ENCODE measurements around the gene CHIA. TPM values are rescaled to one million over a fixed set of nuclear protein-coding genes. Genes with fewer than 3 reads are reported as not detected.
A peak's percentile ranks its signal among the peaks of the same experiment; 100 is the strongest.

CHIA gene
- not detected for polyA plus RNA-seq (2012; ENCODE audit: insufficient read depth, insufficient read length)

GRCh38 chr1:111290630-111291029 is at the start of gene CHIA:
Gene CHIA (plus strand): TSS chr1:111290851. CDS start chr1:111310468, 19,617 bp downstream.
- DNase-seq (ENCODE audit: low read depth, low spot score): no peak
- no peak within 1 kb of the TSS for H3K4me3 ChIP-seq (ENCODE audit: low read length)

- no peak overlapping the region for H3K4me3 ChIP-seq (ENCODE audit: low read length)
These were observed 48.9 kb upstream of the CHIA start for GRCh38 chr1:111241797-111242196.

GRCh38 chr1:111242805-111243523 is 47.7 kb upstream of the CHIA start:
- no peak overlapping the region for H3K4me3 ChIP-seq (ENCODE audit: low read length)
- no peak for DNase-seq (ENCODE audit: low read depth, low spot score)

More at GRCh38 chr1:111241797-111242196, 48.9 kb upstream of the CHIA start:
- no peak for DNase-seq (ENCODE audit: low read depth, low spot score)

GRCh38 chr1:111247125-111247838 is 43.4 kb upstream of the CHIA start:
- no peak overlapping the region for H3K4me3 ChIP-seq (ENCODE audit: low read length)
- DNase-seq (ENCODE audit: low read depth, low spot score): no peak

- DNase-seq (ENCODE audit: low read depth, low spot score): no peak
- H3K4me3 ChIP-seq (ENCODE audit: low read length): no peak overlapping the region
These were observed 40.7 kb upstream of the CHIA start for GRCh38 chr1:111249960-111250359.

- H3K4me3 ChIP-seq (ENCODE audit: low read length): no peak overlapping the region
- DNase-seq (ENCODE audit: low read depth, low spot score): peak; percentile 46
These were observed 39.1 kb upstream of the CHIA start for GRCh38 chr1:111251570-111251969.

GRCh38 chr1:111252786-111253185 is 37.9 kb upstream of the CHIA start:
- no peak for DNase-seq (ENCODE audit: low read depth, low spot score)
- H3K4me3 ChIP-seq (ENCODE audit: low read length): no peak overlapping the region

- DNase-seq (ENCODE audit: low read depth, low spot score): no peak
- no peak overlapping the region for H3K4me3 ChIP-seq (ENCODE audit: low read length)
These were observed 36.8 kb upstream of the CHIA start for GRCh38 chr1:111253876-111254275.

GRCh38 chr1:111256988-111257658 is 33.5 kb upstream of the CHIA start:
- no peak for DNase-seq (ENCODE audit: low read depth, low spot score)
- H3K4me3 ChIP-seq (ENCODE audit: low read length): no peak overlapping the region

- no peak for DNase-seq (ENCODE audit: low read depth, low spot score)
- H3K4me3 ChIP-seq (ENCODE audit: low read length): no peak overlapping the region
These were observed 22.7 kb upstream of the CHIA start for GRCh38 chr1:111267801-111268508.

GRCh38 chr1:111269825-111270406 is 20.7 kb upstream of the CHIA start:
- DNase-seq (ENCODE audit: low read depth, low spot score): no peak
- no peak overlapping the region for H3K4me3 ChIP-seq (ENCODE audit: low read length)

GRCh38 chr1:111270771-111271463 is 19.7 kb upstream of the CHIA start:
- H3K4me3 ChIP-seq (ENCODE audit: low read length): no peak overlapping the region

GRCh38 chr1:111271464-111271801 is 19.2 kb upstream of the CHIA start:
- no peak for DNase-seq (ENCODE audit: low read depth, low spot score)
- no peak overlapping the region for H3K4me3 ChIP-seq (ENCODE audit: low read length)

More at GRCh38 chr1:111270771-111271463, 19.7 kb upstream of the CHIA start:
- DNase-seq (ENCODE audit: low read depth, low spot score): no peak

GRCh38 chr1:111272081-111272480 is 18.6 kb upstream of the CHIA start:
- no peak for DNase-seq (ENCODE audit: low read depth, low spot score)

GRCh38 chr1:111274653-111275052 is 16.0 kb upstream of the CHIA start:
- DNase-seq (ENCODE audit: low read depth, low spot score): no peak
- H3K4me3 ChIP-seq (ENCODE audit: low read length): no peak overlapping the region

More at GRCh38 chr1:111272081-111272480, 18.6 kb upstream of the CHIA start:
- H3K4me3 ChIP-seq (ENCODE audit: low read length): no peak overlapping the region

- DNase-seq (ENCODE audit: low read depth, low spot score): no peak
- H3K4me3 ChIP-seq (ENCODE audit: low read length): no peak overlapping the region
These were observed 15.6 kb upstream of the CHIA start for GRCh38 chr1:111275079-111275478.

- DNase-seq (ENCODE audit: low read depth, low spot score): no peak
- no peak overlapping the region for H3K4me3 ChIP-seq (ENCODE audit: low read length)
These were observed 14.7 kb upstream of the CHIA start for GRCh38 chr1:111275780-111276433.

GRCh38 chr1:111279144-111279543 is 11.5 kb upstream of the CHIA start:
- peak; percentile 54 for DNase-seq (ENCODE audit: low read depth, low spot score)
- no peak overlapping the region for H3K4me3 ChIP-seq (ENCODE audit: low read length)

Measured in Jurkat, Clone E6-1 (cell line).